ENCODE data around the gene COL13A1. TPM values are rescaled to one million over a fixed set of nuclear protein-coding genes. Genes with fewer than 3 reads are reported as not detected.

COL13A1 gene
- total RNA-seq, 1 experiment from 2014 or later, result 3.6 TPM

- Histone ChIP-seq H3T11ph (ENCODE audit: low read length) (no peak overlapping the region), H2BK20ac (ENCODE audit: low read depth, low read length, poor library complexity, severe bottlenecking) (no peak overlapping the region), H2AFZ (ENCODE audit: low read length) (no peak overlapping the region), H4K20me1 (ENCODE audit: control insufficient read depth, insufficient read depth, insufficient read length) (no peaks in the 10 kb centered on the region), H3K18ac (ENCODE audit: insufficient read length, low read depth, low read length) (no peak overlapping the region), H3K27me3 (ENCODE audit: insufficient read depth, low read length) (no peaks in the 10 kb centered on the region; the same call in 1 of the 2 replicates), H3K79me2 (ENCODE audit: insufficient read depth, low read length) (no peaks in the 10 kb centered on the region), H3K79me1 (ENCODE audit: insufficient read depth, low read depth, low read length, poor library complexity, severe bottlenecking) (no peaks in the 10 kb centered on the region), H3K4ac (ENCODE audit: low read depth, low read length) (no peak overlapping the region), H4K5ac (ENCODE audit: insufficient read length, low read depth, low read length) (no peak overlapping the region), H2BK12ac (ENCODE audit: insufficient read length, low read depth, low read length) (no peak overlapping the region), H4K91ac (ENCODE audit: insufficient read length, low read depth, low read length) (no peak overlapping the region), H2AK5ac (ENCODE audit: insufficient read length, low read length) (no peak overlapping the region), H3K9ac (ENCODE audit: extremely low read depth, insufficient read length, low read length) (no peak overlapping the region), H2BK120ac (ENCODE audit: low read depth, low read length, poor library complexity, severe bottlenecking) (no peak overlapping the region), H3K14ac (ENCODE audit: insufficient read depth, low read length) (peak overlapping the region; percentile 72; the same call in 1 of the 2 replicates), H3K4me1 (ENCODE audit: insufficient read depth, low read length) (peaks cover 5% of the 10 kb centered on the region), H3K23ac (ENCODE audit: insufficient read length, low read depth, low read length) (no peak overlapping the region), H3K23me2 (ENCODE audit: insufficient read length, low read depth, low read length, poor library complexity, severe bottlenecking) (no peaks in the 10 kb centered on the region), H3K56ac (ENCODE audit: insufficient read length, low read depth, low read length) (no peak overlapping the region), H3K9me3 (ENCODE audit: control insufficient read depth, low read depth, low read length) (no peaks in the 10 kb centered on the region), H4K8ac (replicated peaks; ENCODE audit: insufficient read length, low read depth, low read length) (no peak overlapping the region), H2BK5ac (ENCODE audit: insufficient read length, low read length) (no peak overlapping the region), H3K27ac (ENCODE audit: insufficient read length, low read depth, low read length) (no peak overlapping the region), H3K4me2 (ENCODE audit: insufficient read depth, insufficient read length, low read length) (no peak overlapping the region), H2BK15ac (ENCODE audit: low read depth, low read length) (no peak overlapping the region)
- DNase-seq, result no peak
- peaks cover 11% of the 10 kb centered on the region for H3K27me3 Mint-ChIP-seq (ENCODE audit: low read depth)
- H3K9me3 Mint-ChIP-seq, result no peaks in the 10 kb centered on the region; a peak in 1 of 5 replicates
- no peak overlapping the region for H3K4me3 Mint-ChIP-seq
- TF ChIP-seq CTCF (conservative IDR thresholded peaks at IDR 0.05), result no peak
- no peaks in the 10 kb centered on the region; a peak in 1 of 7 replicates for H3K36me3 Mint-ChIP-seq (ENCODE audit: insufficient read depth in 1 of 3, low read depth in 3 of 3)
- H3K4me1 Mint-ChIP-seq, result peaks cover 53 to 66% of the 10 kb centered on the region in 2 experiments
- peak overlapping the region in 2 of 3 experiments; percentile 75 to 76; a peak in 2 of 7 replicates for H3K27ac Mint-ChIP-seq
- WGBS (ENCODE audit: extremely low coverage, insufficient read length, low lambda C conversion rate), result no CpG with 5 or more reads among the region's 27 CpGs
Measured at GRCh38 chr10:69880301-69881081, 78.8 kb downstream of the COL13A1 start.

Measured in H9 (cell line).